Trophoblast cell (in vitro differentiated cells and primary cell): Measurements from ENCODE around the gene KRTAP29-1.

Source experiments
- DNase-seq, 2 donors: peaks; one replicate each; pipeline ENCODE4 v3.0.0-alpha.2; 2016
- H2AFZ ChIP-seq: 2 replicates; pipeline ENCODE4 v1.6.1; 2013; ENCODE audit warnings: low read length, moderate library complexity, mild to moderate bottlenecking; ENCODE audit not compliant: insufficient read depth, poor library complexity
- H2AK5ac ChIP-seq: 2 replicates; pipeline ENCODE4 v1.6.1; 2013; ENCODE audit warnings: mild to moderate bottlenecking, low read length
- H2BK120ac ChIP-seq: 2 replicates; pipeline ENCODE4 v1.6.1; 2013; ENCODE audit warnings: low read length, mild to moderate bottlenecking, moderate library complexity; ENCODE audit not compliant: insufficient read depth, poor library complexity
- H2BK12ac ChIP-seq: 2 replicates; pipeline ENCODE4 v1.6.1; 2013; ENCODE audit warnings: mild to moderate bottlenecking, low read length, moderate library complexity
- H2BK5ac ChIP-seq: 2 replicates; pipeline ENCODE4 v1.6.1; 2013; ENCODE audit warnings: low read length, low read depth, moderate library complexity, mild to moderate bottlenecking; ENCODE audit not compliant: poor library complexity
- H3K14ac ChIP-seq: 2 replicates; pipeline ENCODE4 v1.6.1; 2013; ENCODE audit warnings: mild to moderate bottlenecking, low read length
- H3K18ac ChIP-seq: 2 replicates; pipeline ENCODE4 v1.6.1; 2013; ENCODE audit warnings: mild to moderate bottlenecking, low read length
- H3K23ac ChIP-seq: 2 replicates; pipeline ENCODE4 v1.6.1; 2013; ENCODE audit warnings: low read length
- H3K27ac ChIP-seq: 2 replicates; pipeline ENCODE4 v1.5.1; 2013; ENCODE audit warnings: low read depth, mild to moderate bottlenecking, inconsistent platforms, low read length, moderate library complexity
- H3K27me3 ChIP-seq: 2 replicates; pipeline ENCODE4 v1.6.1; 2013; ENCODE audit warnings: inconsistent platforms, mild to moderate bottlenecking, low read length, moderate library complexity; ENCODE audit not compliant: insufficient read depth
- H3K36me3 ChIP-seq, 2 experiments: 1 replicate in 1 of 2; 2 replicates in 1 of 2; pipeline ENCODE4 v1.6.1; 2013; ENCODE audit warnings: low read length in 2 of 2, mild to moderate bottlenecking in 2 of 2, moderate library complexity in 1 of 2; ENCODE audit not compliant: insufficient read depth in 2 of 2, control insufficient read depth in 1 of 2
- H3K4ac ChIP-seq: 2 replicates; pipeline ENCODE4 v1.6.1; 2013; ENCODE audit warnings: low read depth, mild to moderate bottlenecking, low read length, moderate library complexity
- H3K4me1 ChIP-seq, 2 experiments: 1 replicate in 1 of 2; 2 replicates in 1 of 2; pipeline ENCODE4 v1.6.1; 2013; ENCODE audit warnings: low read length in 2 of 2, mild to moderate bottlenecking in 2 of 2, moderate library complexity in 1 of 2; ENCODE audit not compliant: insufficient read depth in 2 of 2, control insufficient read depth in 1 of 2
- H3K4me2 ChIP-seq: 2 replicates; pipeline ENCODE4 v1.6.1; 2013; ENCODE audit warnings: inconsistent platforms, mild to moderate bottlenecking, low read length, moderate library complexity
- H3K4me3 ChIP-seq: 2 replicates; pipeline ENCODE4 v1.5.1; 2013; ENCODE audit warnings: mild to moderate bottlenecking, low read depth, low read length, inconsistent platforms
- H3K79me1 ChIP-seq: one replicate; pipeline ENCODE4 v1.6.1; 2013; ENCODE audit warnings: low read length
- H3K79me2 ChIP-seq: 2 replicates; pipeline ENCODE4 v1.6.1; 2013; ENCODE audit warnings: low read length, mild to moderate bottlenecking; ENCODE audit not compliant: control insufficient read depth, insufficient read depth, poor library complexity
- H3K9ac ChIP-seq: 2 replicates; pipeline ENCODE4 v1.6.1; 2013; ENCODE audit warnings: mild to moderate bottlenecking, low read length
- H3K9me3 ChIP-seq: 2 replicates; pipeline ENCODE4 v1.6.1; 2013; ENCODE audit warnings: low read depth, mild to moderate bottlenecking, control low read depth, inconsistent platforms, low read length; ENCODE audit not compliant: insufficient read depth
- H4K12ac ChIP-seq: 2 replicates; pipeline ENCODE4 v1.6.1; 2013; ENCODE audit warnings: low read depth, mild to moderate bottlenecking, low read length, moderate library complexity
- H4K8ac ChIP-seq: 2 replicates; pipeline ENCODE4 v1.6.1; 2013; ENCODE audit warnings: low read depth, mild to moderate bottlenecking, low read length, moderate library complexity
- H4K91ac ChIP-seq: one replicate; pipeline ENCODE4 v1.6.1; 2013; ENCODE audit warnings: low read depth, mild to moderate bottlenecking, low read length, moderate library complexity
- WGBS: extraction: QIAGEN DNeasy Blood & Tissue Kit; methylation state at CpG from one replicate; pipeline ENCODE4 v1.1.7; 2013; ENCODE audit warnings: missing lambda C conversion rate; ENCODE audit not compliant: insufficient read length, insufficient coverage; ENCODE audit errors: extremely low coverage; 5-methylcytosine and 5-hydroxymethylcytosine counted together

KRTAP29-1 gene

DNA sequence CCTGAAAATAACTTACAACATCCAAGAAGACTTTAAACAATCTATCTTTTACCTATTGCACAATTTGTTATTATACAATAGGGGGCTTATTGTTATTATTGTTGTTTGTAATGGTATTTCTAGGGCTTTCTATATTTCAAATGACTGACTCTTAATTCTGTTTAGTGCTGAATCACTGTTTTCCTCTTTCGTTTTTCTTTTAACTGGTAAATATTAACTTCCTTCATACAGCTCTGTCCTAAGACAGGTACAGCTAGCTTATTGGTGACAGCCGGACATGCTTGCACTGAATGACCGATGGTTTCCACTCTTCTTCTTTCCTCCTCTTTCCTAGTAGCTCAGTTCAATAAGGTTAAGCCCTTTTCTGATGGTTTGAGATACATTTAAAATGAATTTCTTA lies 15.6 kb downstream of the KRTAP29-1 start:
- H3K9ac ChIP-seq: no peak overlapping the region
- H2AFZ ChIP-seq: no peak overlapping the region
- H3K4me2 ChIP-seq: no peak overlapping the region
- H3K23ac ChIP-seq: no peak overlapping the region
- H3K27ac ChIP-seq: no peak overlapping the region
- H4K12ac ChIP-seq: no peak overlapping the region
- no peak overlapping the region for H2BK120ac ChIP-seq
- no peak overlapping the region for H4K8ac ChIP-seq
- no peak for DNase-seq
- H2AK5ac ChIP-seq: no peak overlapping the region
- peaks cover 6% of the 10 kb centered on the region for H3K79me1 ChIP-seq
- H3K27me3 ChIP-seq: no peaks in the 10 kb centered on the region
- WGBS: no CpG with 5 or more reads among the region's 3 CpGs
- H2BK5ac ChIP-seq: no peak overlapping the region
- H3K79me2 ChIP-seq: no peaks in the 10 kb centered on the region
- H3K9me3 ChIP-seq: no peaks in the 10 kb centered on the region
- no peak overlapping the region for H3K4me3 ChIP-seq
- H2BK12ac ChIP-seq: no peak overlapping the region
- H3K4ac ChIP-seq: no peak overlapping the region
- H3K18ac ChIP-seq: no peak overlapping the region
- no peak overlapping the region for H3K14ac ChIP-seq
- H4K91ac ChIP-seq: no peak overlapping the region
- H3K36me3 ChIP-seq: no peaks in the 10 kb centered on the region
- H3K4me1 ChIP-seq: peaks cover 3% of the 10 kb centered on the region in 2 experiments

DNA sequence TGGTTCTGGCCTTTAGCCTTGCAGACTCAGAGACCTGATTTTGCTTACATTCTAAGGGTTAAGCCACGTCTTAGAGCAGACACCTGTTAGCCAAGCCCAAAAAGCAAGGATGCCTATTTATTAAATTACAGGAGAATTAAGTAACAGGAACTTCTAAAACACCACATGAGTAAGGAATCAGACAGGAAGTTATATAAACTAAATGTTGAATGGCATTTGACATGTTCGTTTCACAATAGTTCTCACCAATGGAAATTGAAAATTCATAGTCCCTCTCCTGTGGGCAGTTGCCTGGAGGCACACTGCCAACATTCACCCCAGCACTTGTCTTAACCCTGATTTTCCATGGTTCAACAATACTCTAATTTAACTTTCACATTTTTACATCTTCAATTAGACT lies 18.1 kb downstream of the KRTAP29-1 start:
- Histone ChIP-seq H3K79me1 (peaks cover 6% of the 10 kb centered on the region), H3K4me1 (peaks cover 3% of the 10 kb centered on the region in 2 experiments), H3K18ac (no peak overlapping the region), H4K91ac (no peak overlapping the region), H3K4me3 (no peak overlapping the region), H2BK12ac (no peak overlapping the region), H3K14ac (no peak overlapping the region), H3K23ac (no peak overlapping the region), H2AK5ac (no peak overlapping the region), H3K27ac (no peak overlapping the region), H4K8ac (no peak overlapping the region), H2BK5ac (no peak overlapping the region), H3K4ac (no peak overlapping the region), H2AFZ (no peak overlapping the region), H3K4me2 (no peak overlapping the region), H3K27me3 (no peaks in the 10 kb centered on the region), H2BK120ac (no peak overlapping the region), H3K79me2 (no peaks in the 10 kb centered on the region), H3K9ac (no peak overlapping the region), H3K9me3 (no peaks in the 10 kb centered on the region), H4K12ac (no peak overlapping the region), H3K36me3 (no peaks in the 10 kb centered on the region)
- peak in 1 of 2 donors; percentile 0 for DNase-seq
- WGBS: no CpG with 5 or more reads among the region's 2 CpGs

DNA sequence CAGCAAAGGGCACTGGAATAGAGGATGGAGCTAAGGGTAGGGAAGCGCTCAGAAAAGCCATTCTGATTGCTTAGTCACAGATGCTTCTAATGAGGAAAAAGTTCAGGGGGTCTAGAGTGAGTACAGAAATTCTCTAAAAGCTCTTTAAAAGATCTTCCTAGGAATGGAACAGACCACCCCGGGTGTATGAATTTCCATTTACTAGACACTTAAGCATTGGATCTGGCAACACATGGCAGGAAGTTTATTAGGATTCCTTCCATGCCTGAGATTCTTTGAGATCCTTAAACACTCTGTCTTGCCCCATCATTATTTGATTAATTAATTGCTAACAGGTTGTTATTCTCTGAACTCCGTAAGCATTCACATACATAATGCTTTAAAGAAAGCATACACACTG lies 18.6 kb downstream of the KRTAP29-1 start:
- Histone ChIP-seq H2AFZ (no peak overlapping the region), H3K18ac (no peak overlapping the region), H2BK12ac (no peak overlapping the region), H3K4ac (no peak overlapping the region), H2BK120ac (no peak overlapping the region), H3K27ac (peak overlapping the region; percentile 67), H3K9ac (no peak overlapping the region), H3K79me1 (peaks cover 6% of the 10 kb centered on the region), H4K12ac (no peak overlapping the region), H2BK5ac (no peak overlapping the region), H3K23ac (no peak overlapping the region), H2AK5ac (no peak overlapping the region), H3K4me3 (no peak overlapping the region), H3K36me3 (no peaks in the 10 kb centered on the region), H3K79me2 (no peaks in the 10 kb centered on the region), H4K91ac (no peak overlapping the region), H3K4me1 (peaks cover 3% of the 10 kb centered on the region in 2 experiments), H4K8ac (no peak overlapping the region), H3K4me2 (no peak overlapping the region), H3K14ac (no peak overlapping the region), H3K9me3 (no peaks in the 10 kb centered on the region), H3K27me3 (no peaks in the 10 kb centered on the region)
- peak in 1 of 2 donors; percentile 0 for DNase-seq
- no CpG with 5 or more reads among the region's 3 CpGs for WGBS

DNA sequence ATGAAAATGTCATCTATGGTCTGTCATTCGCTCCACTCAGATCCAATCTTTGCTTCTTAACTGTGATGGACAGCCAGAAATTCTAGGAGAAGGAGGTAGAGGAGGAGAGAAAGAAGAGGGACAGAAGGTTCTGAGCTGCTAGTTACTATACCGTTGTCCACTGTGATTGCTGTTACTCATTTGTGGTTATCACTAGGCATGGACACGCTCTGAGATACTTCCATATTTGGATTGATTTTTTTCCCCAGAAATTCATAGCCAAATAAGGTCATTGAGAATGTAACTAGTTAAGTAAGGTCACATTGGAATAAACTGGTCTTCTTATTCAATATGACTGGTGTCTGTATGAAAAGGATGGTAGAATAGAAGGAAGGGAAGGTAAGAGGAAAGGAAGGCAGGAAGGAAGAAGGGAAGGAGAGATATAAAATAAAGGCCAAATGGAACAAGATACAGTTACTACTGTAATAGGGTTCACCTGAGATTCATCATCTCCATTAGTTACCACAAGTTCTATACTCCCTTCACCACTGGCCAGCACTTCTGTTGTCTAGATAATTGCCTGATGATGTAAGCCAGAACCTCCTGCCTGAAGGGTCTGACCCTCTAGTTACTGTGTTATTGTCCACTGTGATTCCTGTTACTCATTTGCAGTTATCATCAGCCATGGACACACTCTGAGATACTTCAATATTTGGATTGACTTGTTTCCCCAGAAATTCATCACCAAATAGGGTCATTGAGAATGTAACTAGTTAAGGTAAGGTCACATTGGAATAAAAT lies 24.3 kb downstream of the KRTAP29-1 start:
- peaks cover under 1% of the 10 kb centered on the region for H3K79me1 ChIP-seq
- H3K27me3 ChIP-seq: no peaks in the 10 kb centered on the region
- no CpG with 5 or more reads among the region's 3 CpGs for WGBS

More for the DNA sequence above, 24.3 kb downstream of the KRTAP29-1 start:
- H3K23ac ChIP-seq: no peak overlapping the region
- no peaks in the 10 kb centered on the region for H3K79me2 ChIP-seq
- H2AFZ ChIP-seq: no peak overlapping the region
- no peaks in the 10 kb centered on the region for H3K9me3 ChIP-seq
- H3K4me3 ChIP-seq: no peak overlapping the region
- no peak overlapping the region for H2BK5ac ChIP-seq
- no peaks in the 10 kb centered on the region for H3K36me3 ChIP-seq
- DNase-seq: peak in 1 of 2 donors; percentile 0
- no peak overlapping the region for H4K91ac ChIP-seq
- H2AK5ac ChIP-seq: no peak overlapping the region
- H3K4me2 ChIP-seq: no peak overlapping the region
- no peak overlapping the region for H4K8ac ChIP-seq
- no peak overlapping the region for H2BK12ac ChIP-seq
- no peak overlapping the region for H2BK120ac ChIP-seq
- no peak overlapping the region for H3K27ac ChIP-seq
- no peak overlapping the region for H3K18ac ChIP-seq
- H4K12ac ChIP-seq: no peak overlapping the region
- H3K9ac ChIP-seq: no peak overlapping the region
- H3K14ac ChIP-seq: no peak overlapping the region
- peaks cover under 1 to 4% of the 10 kb centered on the region in 2 experiments for H3K4me1 ChIP-seq
- H3K4ac ChIP-seq: no peak overlapping the region
